Rectal smooth muscle tissue (tissue), 1 donor: ENCODE data around the gene FILIP1.

Experiments used
- H3K27ac ChIP-seq: one replicate; pipeline ENCODE4 v1.7.0; 2013; ENCODE audit warnings: low read depth, low read length, inconsistent platforms
- H3K27me3 ChIP-seq: one replicate; pipeline ENCODE4 v1.7.0; 2013; ENCODE audit warnings: low read length; ENCODE audit not compliant: control insufficient read depth, insufficient read depth
- H3K36me3 ChIP-seq: one replicate; pipeline ENCODE4 v1.7.0; 2013; ENCODE audit warnings: low read length; ENCODE audit not compliant: control insufficient read depth, insufficient read depth
- H3K4me1 ChIP-seq: one replicate; pipeline ENCODE4 v1.7.0; 2013; ENCODE audit warnings: low read length; ENCODE audit not compliant: control insufficient read depth, insufficient read depth
- H3K4me3 ChIP-seq: one replicate; pipeline ENCODE4 v1.7.0; 2013; ENCODE audit warnings: low read length
- H3K9ac ChIP-seq: one replicate; pipeline ENCODE4 v1.7.0; 2013; ENCODE audit warnings: low read length

FILIP1 gene

GRCh38 chr6:75349262-75349984 is 144.2 kb downstream of the FILIP1 start:
- Histone ChIP-seq H3K36me3 (peaks cover 3% of the 10 kb centered on the region), H3K9ac (no peak overlapping the region), H3K4me3 (peak overlapping the region; percentile 49), H3K27me3 (peaks cover 3% of the 10 kb centered on the region), H3K27ac (peak overlapping the region; percentile 68), H3K4me1 (peaks cover 24% of the 10 kb centered on the region)

- Histone ChIP-seq H3K4me1 (peaks cover 23% of the 10 kb centered on the region), H3K4me3 (no peak overlapping the region), H3K27ac (peak overlapping the region; percentile 68)
These were observed 144.7 kb downstream of the FILIP1 start for GRCh38 chr6:75348882-75349261.

GRCh38 chr6:75347898-75348610 is 145.5 kb downstream of the FILIP1 start:
- no peak overlapping the region for H3K9ac ChIP-seq
- H3K4me3 ChIP-seq, result no peak overlapping the region
- H3K27ac ChIP-seq, result peak overlapping the region; percentile 68
- H3K36me3 ChIP-seq, result peaks cover 3% of the 10 kb centered on the region
- H3K4me1 ChIP-seq, result peaks cover 17% of the 10 kb centered on the region
- H3K27me3 ChIP-seq, result peaks cover 3% of the 10 kb centered on the region

More at GRCh38 chr6:75348882-75349261, 144.7 kb downstream of the FILIP1 start:
- Histone ChIP-seq H3K9ac (no peak overlapping the region), H3K36me3 (peaks cover 3% of the 10 kb centered on the region), H3K27me3 (peaks cover 3% of the 10 kb centered on the region)

- H3K9ac ChIP-seq, result no peak overlapping the region
- no peak overlapping the region for H3K27ac ChIP-seq
- no peak overlapping the region for H3K4me3 ChIP-seq
- peaks cover 3% of the 10 kb centered on the region for H3K27me3 ChIP-seq
- peaks cover 17% of the 10 kb centered on the region for H3K4me1 ChIP-seq
- no peaks in the 10 kb centered on the region for H3K36me3 ChIP-seq
These were observed 148.2 kb downstream of the FILIP1 start for GRCh38 chr6:75345413-75345812.

GRCh38 chr6:75344455-75344854 is 149.1 kb downstream of the FILIP1 start:
- Histone ChIP-seq H3K4me3 (no peak overlapping the region), H3K9ac (no peak overlapping the region), H3K27ac (no peak overlapping the region), H3K27me3 (no peaks in the 10 kb centered on the region), H3K4me1 (peaks cover 17% of the 10 kb centered on the region), H3K36me3 (no peaks in the 10 kb centered on the region)

GRCh38 chr6:75344021-75344420 is 149.6 kb downstream of the FILIP1 start:
- Histone ChIP-seq H3K27me3 (no peaks in the 10 kb centered on the region), H3K27ac (no peak overlapping the region), H3K4me3 (no peak overlapping the region), H3K36me3 (no peaks in the 10 kb centered on the region), H3K9ac (no peak overlapping the region), H3K4me1 (peaks cover 16% of the 10 kb centered on the region)

GRCh38 chr6:75337835-75338580 is 155.6 kb downstream of the FILIP1 start:
- Histone ChIP-seq H3K27ac (no peak overlapping the region), H3K4me3 (no peak overlapping the region), H3K4me1 (peaks cover 16% of the 10 kb centered on the region), H3K9ac (no peak overlapping the region), H3K36me3 (no peaks in the 10 kb centered on the region), H3K27me3 (no peaks in the 10 kb centered on the region)

GRCh38 chr6:75334266-75335040 is 159.1 kb downstream of the FILIP1 start:
- peaks cover 16% of the 10 kb centered on the region for H3K4me1 ChIP-seq
- no peak overlapping the region for H3K27ac ChIP-seq
- no peak overlapping the region for H3K4me3 ChIP-seq
- no peaks in the 10 kb centered on the region for H3K36me3 ChIP-seq
- H3K27me3 ChIP-seq, result no peaks in the 10 kb centered on the region
- no peak overlapping the region for H3K9ac ChIP-seq

- Histone ChIP-seq H3K9ac (no peak overlapping the region), H3K36me3 (no peaks in the 10 kb centered on the region), H3K4me1 (peaks cover 16% of the 10 kb centered on the region), H3K27ac (no peak overlapping the region), H3K4me3 (no peak overlapping the region), H3K27me3 (no peaks in the 10 kb centered on the region)
These were observed 159.9 kb downstream of the FILIP1 start for GRCh38 chr6:75333676-75334200.

GRCh38 chr6:75331151-75331550 is 162.4 kb downstream of the FILIP1 start:
- no peaks in the 10 kb centered on the region for H3K27me3 ChIP-seq
- no peak overlapping the region for H3K27ac ChIP-seq
- H3K9ac ChIP-seq, result no peak overlapping the region
- no peak overlapping the region for H3K4me3 ChIP-seq
- peaks cover 14% of the 10 kb centered on the region for H3K4me1 ChIP-seq
- H3K36me3 ChIP-seq, result no peaks in the 10 kb centered on the region

- Histone ChIP-seq H3K36me3 (no peaks in the 10 kb centered on the region), H3K4me1 (peaks cover 4% of the 10 kb centered on the region), H3K27me3 (no peaks in the 10 kb centered on the region), H3K9ac (no peak overlapping the region), H3K27ac (no peak overlapping the region), H3K4me3 (no peak overlapping the region)
These were observed 163.9 kb downstream of the FILIP1 start for GRCh38 chr6:75329703-75330102.

GRCh38 chr6:75327807-75328206 is 165.8 kb downstream of the FILIP1 start:
- no peak overlapping the region for H3K9ac ChIP-seq

More at GRCh38 chr6:75327807-75328206, 165.8 kb downstream of the FILIP1 start:
- Histone ChIP-seq H3K4me3 (no peak overlapping the region), H3K36me3 (no peaks in the 10 kb centered on the region), H3K27me3 (no peaks in the 10 kb centered on the region), H3K27ac (no peak overlapping the region), H3K4me1 (no peaks in the 10 kb centered on the region)
